HL-60 (cell line): ENCODE results near the gene AFF2.

Experiments
- CTCF ChIP-seq: IDR thresholded peaks from one replicate; pipeline ENCODE4 v1.5.1; 2011; ENCODE audit warnings: low read length, control low read depth, inconsistent platforms; ENCODE audit not compliant: insufficient read depth
- POLR2AphosphoS5 ChIP-seq: IDR thresholded peaks from 2 replicates; pipeline ENCODE4 v1.6.1; 2012; ENCODE audit warnings: low read depth
- SPI1 ChIP-seq: IDR thresholded peaks from 2 replicates; pipeline ENCODE4 v1.6.1; 2012; ENCODE audit warnings: low read depth, mild to moderate bottlenecking, borderline replicate concordance
- TF ChIP-seq, protein P1 (sequence below): IDR thresholded peaks from 2 replicates; pipeline ENCODE4 v1.6.1; 2012; ENCODE audit warnings: low read depth; ENCODE audit not compliant: insufficient replicate concordance

- TF ChIP-seq CTCF (no peak), POLR2AphosphoS5 (no peak), SPI1 (no peak)
- TF ChIP-seq, protein P1, sequence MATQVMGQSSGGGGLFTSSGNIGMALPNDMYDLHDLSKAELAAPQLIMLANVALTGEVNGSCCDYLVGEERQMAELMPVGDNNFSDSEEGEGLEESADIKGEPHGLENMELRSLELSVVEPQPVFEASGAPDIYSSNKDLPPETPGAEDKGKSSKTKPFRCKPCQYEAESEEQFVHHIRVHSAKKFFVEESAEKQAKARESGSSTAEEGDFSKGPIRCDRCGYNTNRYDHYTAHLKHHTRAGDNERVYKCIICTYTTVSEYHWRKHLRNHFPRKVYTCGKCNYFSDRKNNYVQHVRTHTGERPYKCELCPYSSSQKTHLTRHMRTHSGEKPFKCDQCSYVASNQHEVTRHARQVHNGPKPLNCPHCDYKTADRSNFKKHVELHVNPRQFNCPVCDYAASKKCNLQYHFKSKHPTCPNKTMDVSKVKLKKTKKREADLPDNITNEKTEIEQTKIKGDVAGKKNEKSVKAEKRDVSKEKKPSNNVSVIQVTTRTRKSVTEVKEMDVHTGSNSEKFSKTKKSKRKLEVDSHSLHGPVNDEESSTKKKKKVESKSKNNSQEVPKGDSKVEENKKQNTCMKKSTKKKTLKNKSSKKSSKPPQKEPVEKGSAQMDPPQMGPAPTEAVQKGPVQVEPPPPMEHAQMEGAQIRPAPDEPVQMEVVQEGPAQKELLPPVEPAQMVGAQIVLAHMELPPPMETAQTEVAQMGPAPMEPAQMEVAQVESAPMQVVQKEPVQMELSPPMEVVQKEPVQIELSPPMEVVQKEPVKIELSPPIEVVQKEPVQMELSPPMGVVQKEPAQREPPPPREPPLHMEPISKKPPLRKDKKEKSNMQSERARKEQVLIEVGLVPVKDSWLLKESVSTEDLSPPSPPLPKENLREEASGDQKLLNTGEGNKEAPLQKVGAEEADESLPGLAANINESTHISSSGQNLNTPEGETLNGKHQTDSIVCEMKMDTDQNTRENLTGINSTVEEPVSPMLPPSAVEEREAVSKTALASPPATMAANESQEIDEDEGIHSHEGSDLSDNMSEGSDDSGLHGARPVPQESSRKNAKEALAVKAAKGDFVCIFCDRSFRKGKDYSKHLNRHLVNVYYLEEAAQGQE = no peak
Measured at GRCh38 chrX:148540114-148540513, 39.7 kb downstream of the AFF2 start.
